Measurements from ENCODE around the gene COMT. TPM values are rescaled to one million over a fixed set of nuclear protein-coding genes. Genes with fewer than 3 reads are reported as not detected.

COMT gene
- total RNA-seq, 5 donors from 2014 or later (not counting 1 experiment from before 2014, with no cell fraction given) = 30.6 to 53.1 (median 50.5) TPM

GRCh38 chr22:19937616-19938473 lies 3.7 kb upstream of the COMT start:
- no peaks in the 10 kb centered on the region for H3K9me3 ChIP-seq
- no peak overlapping the region for H3K4me3 Mint-ChIP-seq
- H3K27me3 ChIP-seq (replicated peaks in 1 of 2; ENCODE audit: control insufficient read depth in 2 of 2, extremely low read depth in 1 of 2, insufficient read depth in 2 of 2, low read length in 1 of 2) = peaks cover 0 to 2% of the 10 kb centered on the region in 2 experiments
- ATAC-seq (replicated peaks in 1 of 4) (no peak), DNase-seq (no peak)
- 96% methylated on average over 10 of the region's 16 CpGs for WGBS (ENCODE audit: insufficient coverage)
- peaks cover 3 to 20% of the 10 kb centered on the region in 2 experiments for H3K4me1 ChIP-seq (ENCODE audit: control insufficient read depth in 1 of 2, extremely low read depth in 1 of 2, insufficient read depth in 2 of 2, low read length in 2 of 2)
- peaks cover 9 to 20% (median 17%) of the 10 kb centered on the region in 3 donors for H3K9me3 Mint-ChIP-seq
- no peak overlapping the region for H3K4me3 ChIP-seq (ENCODE audit: control insufficient read depth in 1 of 2, extremely low read depth in 1 of 2, low read length in 1 of 2)
- no peaks in the 10 kb centered on the region for H3K27me3 Mint-ChIP-seq
- ChIA-PET POLR2A (no interaction called here), CTCF (no interaction called here)
- peaks cover 2 to 4% of the 10 kb centered on the region in 2 donors for H3K36me3 ChIP-seq (ENCODE audit: control insufficient read depth in 2 of 2, extremely low read depth in 1 of 2, insufficient read depth in 1 of 2, low read length in 1 of 2)
- H3K4me1 Mint-ChIP-seq = peaks cover 18 to 28% (median 25%) of the 10 kb centered on the region in 3 donors
- H3K27ac Mint-ChIP-seq = no peak overlapping the region
- no peak overlapping the region for H3K27ac ChIP-seq (ENCODE audit: low read length)
- H3K36me3 Mint-ChIP-seq = peaks cover 31% of the 10 kb centered on the region

GRCh38 chr22:19940536-19941364 lies 822 bp upstream of the COMT start:
- peaks cover 2 to 4% of the 10 kb centered on the region in 2 donors for H3K36me3 ChIP-seq (ENCODE audit: control insufficient read depth in 2 of 2, extremely low read depth in 1 of 2, insufficient read depth in 1 of 2, low read length in 1 of 2)
- peak overlapping the region; percentile 78 for H3K27ac ChIP-seq (ENCODE audit: low read length)
- no peaks in the 10 kb centered on the region for H3K9me3 ChIP-seq
- peaks cover 7 to 33% of the 10 kb centered on the region in 2 experiments for H3K4me1 ChIP-seq (ENCODE audit: control insufficient read depth in 1 of 2, extremely low read depth in 1 of 2, insufficient read depth in 2 of 2, low read length in 2 of 2)
- Mint-ChIP-seq H3K27ac (peak overlapping the region; percentile 92 to 96), H3K36me3 (peaks cover 25% of the 10 kb centered on the region), H3K9me3 (peaks cover 9 to 13% (median 11%) of the 10 kb centered on the region in 3 donors), H3K4me1 (peaks cover 36 to 46% (median 45%) of the 10 kb centered on the region in 3 donors), H3K4me3 (peak overlapping the region; percentile 92 to 95 (median 93)), H3K27me3 (no peaks in the 10 kb centered on the region)
- ChIA-PET CTCF (no interaction called here), POLR2A (no interaction called here)
- 74% methylated on average over 16 of the region's 21 CpGs for WGBS (ENCODE audit: insufficient coverage)
- DNase-seq (peak in 1 of 35 experiments; percentile 9), ATAC-seq (replicated peaks in 1 of 4) (peak in 1 of 4 experiments; percentile 6)
- peaks cover 0 to 2% of the 10 kb centered on the region in 2 experiments for H3K27me3 ChIP-seq (replicated peaks in 1 of 2; ENCODE audit: control insufficient read depth in 2 of 2, extremely low read depth in 1 of 2, insufficient read depth in 2 of 2, low read length in 1 of 2)
- H3K4me3 ChIP-seq (ENCODE audit: control insufficient read depth in 1 of 2, extremely low read depth in 1 of 2, low read length in 1 of 2) = peak overlapping the region; percentile 71 to 90

GRCh38 chr22:19942157-19943081 lies 847 bp downstream of the COMT start:
- peak overlapping the region; percentile 71 to 90 for H3K4me3 ChIP-seq (ENCODE audit: control insufficient read depth in 1 of 2, extremely low read depth in 1 of 2, low read length in 1 of 2)
- DNase-seq (peak in 2 of 35 experiments; percentile 9 to 17), ATAC-seq (replicated peaks in 1 of 4) (peak; percentile 19 to 33 (median 20))
- peak overlapping the region; percentile 92 to 95 (median 93) for H3K4me3 Mint-ChIP-seq
- POLR2A ChIA-PET = no interaction called here
- peak overlapping the region; percentile 71 for H3K27ac ChIP-seq (ENCODE audit: low read length)
- peak overlapping the region; percentile 92 to 96 for H3K27ac Mint-ChIP-seq
- H3K27me3 ChIP-seq (replicated peaks in 1 of 2; ENCODE audit: control insufficient read depth in 2 of 2, extremely low read depth in 1 of 2, insufficient read depth in 2 of 2, low read length in 1 of 2) = peaks cover 0 to 2% of the 10 kb centered on the region in 2 experiments
- peaks cover 0 to 2% (median 0%) of the 10 kb centered on the region in 3 donors for H3K9me3 Mint-ChIP-seq
- no peaks in the 10 kb centered on the region for H3K9me3 ChIP-seq
- H3K27me3 Mint-ChIP-seq = no peaks in the 10 kb centered on the region
- H3K36me3 ChIP-seq (ENCODE audit: control insufficient read depth in 2 of 2, extremely low read depth in 1 of 2, insufficient read depth in 1 of 2, low read length in 1 of 2) = peaks cover 0 to 2% of the 10 kb centered on the region in 2 donors
- 2% methylated on average over 7 of the region's 8 CpGs for WGBS (ENCODE audit: insufficient coverage)
- peaks cover 7 to 36% of the 10 kb centered on the region in 2 experiments for H3K4me1 ChIP-seq (ENCODE audit: control insufficient read depth in 1 of 2, extremely low read depth in 1 of 2, insufficient read depth in 2 of 2, low read length in 2 of 2)
- peaks cover 45 to 54% (median 50%) of the 10 kb centered on the region in 3 donors for H3K4me1 Mint-ChIP-seq
- CTCF ChIA-PET = interaction anchor here in 1 of 2 donors (0.6 to 0.7 kb wide), 2 partner anchors 14 to 313 kb away, joined by 3 read pairs; no protein-coding TSS in a partner anchor
- peaks cover 8% of the 10 kb centered on the region for H3K36me3 Mint-ChIP-seq

- 63% methylated on average over 1 of the region's 11 CpGs for WGBS (ENCODE audit: insufficient coverage)
- Histone ChIP-seq H3K36me3 (ENCODE audit: control insufficient read depth in 2 of 2, extremely low read depth in 1 of 2, insufficient read depth in 1 of 2, low read length in 1 of 2) (peaks cover 0 to 3% of the 10 kb centered on the region in 2 donors), H3K9me3 (no peaks in the 10 kb centered on the region), H3K4me3 (ENCODE audit: control insufficient read depth in 1 of 2, extremely low read depth in 1 of 2, low read length in 1 of 2) (peak overlapping the region; percentile 71 to 90), H3K27ac (ENCODE audit: low read length) (no peak overlapping the region), H3K4me1 (ENCODE audit: control insufficient read depth in 1 of 2, extremely low read depth in 1 of 2, insufficient read depth in 2 of 2, low read length in 2 of 2) (peaks cover 7 to 41% of the 10 kb centered on the region in 2 experiments), H3K27me3 (replicated peaks in 1 of 2; ENCODE audit: control insufficient read depth in 2 of 2, extremely low read depth in 1 of 2, insufficient read depth in 2 of 2, low read length in 1 of 2) (peaks cover 0 to 2% of the 10 kb centered on the region in 2 experiments)
- no peak for DNase-seq
- H3K36me3 Mint-ChIP-seq = no peaks in the 10 kb centered on the region
- no peaks in the 10 kb centered on the region for H3K9me3 Mint-ChIP-seq
- H3K4me3 Mint-ChIP-seq = peak overlapping the region; percentile 92 to 95 (median 93)
- CTCF ChIA-PET = interaction anchor here in 1 of 2 donors (0.6 to 0.8 kb wide), 3 partner anchors 10 to 213 kb away, joined by 3 to 4 read pairs (median 3); no protein-coding TSS in a partner anchor
- H3K27ac Mint-ChIP-seq = peak overlapping the region; percentile 92 to 96
- ATAC-seq (replicated peaks in 1 of 4) = no peak
- peaks cover 51 to 60% (median 53%) of the 10 kb centered on the region in 3 donors for H3K4me1 Mint-ChIP-seq
- no peaks in the 10 kb centered on the region for H3K27me3 Mint-ChIP-seq
- POLR2A ChIA-PET = interaction anchor here in 1 of 2 donors (0.7 kb wide), 1 partner anchor 30 kb away, joined by 5 read pairs; no protein-coding TSS in a partner anchor
Observed at GRCh38 chr22:19943082-19944026, 1.8 kb downstream of the COMT start.

- Histone ChIP-seq H3K36me3 (ENCODE audit: control insufficient read depth in 2 of 2, extremely low read depth in 1 of 2, insufficient read depth in 1 of 2, low read length in 1 of 2) (peaks cover 5 to 14% of the 10 kb centered on the region in 2 donors), H3K9me3 (no peaks in the 10 kb centered on the region), H3K4me3 (ENCODE audit: control insufficient read depth in 1 of 2, extremely low read depth in 1 of 2, low read length in 1 of 2) (no peak overlapping the region), H3K27me3 (replicated peaks in 1 of 2; ENCODE audit: control insufficient read depth in 2 of 2, extremely low read depth in 1 of 2, insufficient read depth in 2 of 2, low read length in 1 of 2) (no peaks in the 10 kb centered on the region), H3K27ac (ENCODE audit: low read length) (no peak overlapping the region), H3K4me1 (ENCODE audit: control insufficient read depth in 1 of 2, extremely low read depth in 1 of 2, insufficient read depth in 2 of 2, low read length in 2 of 2) (peaks cover under 1 to 17% of the 10 kb centered on the region in 2 experiments)
- Mint-ChIP-seq H3K9me3 (no peaks in the 10 kb centered on the region), H3K27me3 (no peaks in the 10 kb centered on the region), H3K4me3 (no peak overlapping the region), H3K36me3 (peaks cover 6% of the 10 kb centered on the region), H3K27ac (no peak overlapping the region), H3K4me1 (peaks cover 33 to 36% (median 33%) of the 10 kb centered on the region in 3 donors)
- CTCF ChIA-PET = interaction anchor here (0.6 to 0.7 kb wide), 2 partner anchors 16 to 19 kb away, joined by 3 to 6 read pairs; no protein-coding TSS in a partner anchor
- POLR2A ChIA-PET = no interaction called here
- WGBS (ENCODE audit: insufficient coverage) = 93% methylated on average over 9 of the region's 9 CpGs
- DNase-seq (no peak), ATAC-seq (replicated peaks in 1 of 4) (no peak)
Observed at GRCh38 chr22:19948057-19948760, 6.6 kb downstream of the COMT start.

Measured in T-cell (primary cell).